Glutamatergic neuron (in vitro differentiated cells): Measurements from ENCODE around the gene TK1. TPM values are rescaled to one million over a fixed set of nuclear protein-coding genes. Genes with fewer than 3 reads are reported as not detected.
"Not testable (repeated sequence)": the region's sequence is repeated elsewhere in the genome, so short reads cannot be mapped to it uniquely, and the experiment has no call there.

Experiments
- DNase-seq: peaks from one replicate; pipeline ENCODE4 v3.0.0; 2022
- H3K27ac Mint-ChIP-seq: one replicate; pipeline ENCODE4 v1.8.0; 2020; ENCODE audit warnings: mild to moderate bottlenecking, mixed read lengths, inconsistent platforms; ENCODE audit not compliant: unreplicated experiment
- H3K27me3 Mint-ChIP-seq: one replicate; pipeline ENCODE4 v1.8.0; 2020; ENCODE audit warnings: mild to moderate bottlenecking, moderate library complexity, mixed read lengths, inconsistent platforms; ENCODE audit not compliant: unreplicated experiment
- H3K36me3 Mint-ChIP-seq: one replicate; pipeline ENCODE4 v1.8.0; 2020; ENCODE audit warnings: mild to moderate bottlenecking, mixed read lengths, inconsistent platforms; ENCODE audit not compliant: unreplicated experiment
- H3K4me1 Mint-ChIP-seq: one replicate; pipeline ENCODE4 v1.8.0; 2020; ENCODE audit warnings: mild to moderate bottlenecking, low read depth, mixed read lengths, inconsistent platforms; ENCODE audit not compliant: unreplicated experiment
- H3K4me3 Mint-ChIP-seq: one replicate; pipeline ENCODE4 v1.8.0; 2020; ENCODE audit warnings: mild to moderate bottlenecking, mixed read lengths, inconsistent platforms; ENCODE audit not compliant: unreplicated experiment
- H3K9me3 Mint-ChIP-seq: one replicate; pipeline ENCODE4 v1.8.0; 2020; ENCODE audit warnings: mild to moderate bottlenecking, moderate library complexity, mixed read lengths, inconsistent platforms; ENCODE audit not compliant: unreplicated experiment
- long read RNA-seq: library from polyadenylated mRNA; unstranded; transcript quantifications from one replicate; pipeline ENCODE4 v2.0.0, GENCODE V29; 2020; ENCODE audit not compliant: unreplicated experiment
- total RNA-seq: library from RNA; stranded (reverse); fragmentation: NEBNext Ultra II Directional; extraction: Animal tissue kit (Norgen Biotek cat#: 25700); gene quantifications from one replicate; pipeline ENCODE4 v1.2.1, GENCODE V29; 2021; ENCODE audit not compliant: unreplicated experiment
- TF ChIP-seq, protein P1 (sequence below): fragments of 200-600 bp; sonication (generic); IDR thresholded peaks from one replicate; pipeline ENCODE4 v1.5.0; 2021; ENCODE audit not compliant: partially characterized antibody, unreplicated experiment

The TK1 gene, protein sequence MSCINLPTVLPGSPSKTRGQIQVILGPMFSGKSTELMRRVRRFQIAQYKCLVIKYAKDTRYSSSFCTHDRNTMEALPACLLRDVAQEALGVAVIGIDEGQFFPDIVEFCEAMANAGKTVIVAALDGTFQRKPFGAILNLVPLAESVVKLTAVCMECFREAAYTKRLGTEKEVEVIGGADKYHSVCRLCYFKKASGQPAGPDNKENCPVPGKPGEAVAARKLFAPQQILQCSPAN
- total RNA-seq = 2.5 TPM
- long read RNA-seq, partial matches to known transcripts = 0 of 4 reads
- long read RNA-seq, other reads (novel, unspliced or antisense) = 1 of 4 reads

DNA sequence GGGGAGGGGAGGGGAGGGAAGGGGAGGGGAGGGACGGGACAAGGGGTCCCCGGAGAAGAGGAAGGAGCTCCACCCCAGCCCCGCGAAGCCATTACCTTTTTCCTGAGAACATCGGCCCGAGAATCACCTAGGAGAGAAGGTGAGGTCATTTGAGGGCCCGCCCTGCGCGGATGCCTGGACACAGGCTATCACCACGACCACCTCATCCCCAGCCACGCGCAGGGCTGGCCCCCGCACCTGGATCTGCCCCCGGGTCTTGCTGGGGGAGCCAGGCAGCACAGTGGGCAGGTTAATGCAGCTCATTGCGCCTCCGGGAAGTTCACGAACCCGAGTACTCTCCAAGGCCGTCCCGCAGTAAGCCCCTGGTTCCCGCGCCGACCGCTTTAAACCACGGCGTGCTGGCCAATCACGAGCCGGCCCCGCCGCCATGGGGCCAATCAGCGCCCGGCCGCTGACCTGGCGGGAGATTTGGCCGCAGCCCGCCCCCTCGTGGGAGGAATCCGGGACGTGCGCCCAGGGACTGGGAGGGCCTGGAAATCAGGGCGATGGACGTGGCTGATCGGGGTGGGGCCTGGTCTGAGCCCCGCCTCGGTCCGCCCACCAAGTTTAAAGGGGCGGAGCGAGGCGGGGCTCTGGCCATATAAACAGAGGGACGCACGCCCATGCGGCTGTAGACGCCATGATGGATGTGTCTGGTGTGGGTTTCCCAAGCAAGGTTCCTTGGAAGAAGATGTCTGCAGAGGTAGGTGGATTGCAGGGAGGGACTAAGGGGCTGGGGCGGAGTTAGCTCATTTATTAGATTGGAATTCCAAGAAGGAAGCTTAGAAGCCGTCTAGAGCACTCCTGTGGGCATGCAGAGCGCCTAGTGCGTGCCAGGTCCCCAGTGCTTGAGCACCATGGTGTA is at the start of gene TK1, which contains the start of gene AFMID:
Gene TK1 (minus strand): TSS at position 361 of the 904 bp plus-strand sequence. CDS start 58 bp downstream, at position 303.
Gene AFMID (plus strand): TSS at position 671 of the 904 bp plus-strand sequence. CDS start 9 bp downstream, at position 680.
- Mint-ChIP-seq H3K36me3 (no peaks in the 10 kb centered on the region), H3K27me3 (no peaks in the 10 kb centered on the region), H3K4me1 (no peaks in the 10 kb centered on the region), H3K4me3 (peak within 1 kb of the TSS; percentile 88), H3K27ac (peak within 1 kb of the TSS; percentile 91), H3K9me3 (peaks cover 2% of the 10 kb centered on the region)
- DNase-seq = peak; percentile 99
- TF ChIP-seq, protein P1, sequence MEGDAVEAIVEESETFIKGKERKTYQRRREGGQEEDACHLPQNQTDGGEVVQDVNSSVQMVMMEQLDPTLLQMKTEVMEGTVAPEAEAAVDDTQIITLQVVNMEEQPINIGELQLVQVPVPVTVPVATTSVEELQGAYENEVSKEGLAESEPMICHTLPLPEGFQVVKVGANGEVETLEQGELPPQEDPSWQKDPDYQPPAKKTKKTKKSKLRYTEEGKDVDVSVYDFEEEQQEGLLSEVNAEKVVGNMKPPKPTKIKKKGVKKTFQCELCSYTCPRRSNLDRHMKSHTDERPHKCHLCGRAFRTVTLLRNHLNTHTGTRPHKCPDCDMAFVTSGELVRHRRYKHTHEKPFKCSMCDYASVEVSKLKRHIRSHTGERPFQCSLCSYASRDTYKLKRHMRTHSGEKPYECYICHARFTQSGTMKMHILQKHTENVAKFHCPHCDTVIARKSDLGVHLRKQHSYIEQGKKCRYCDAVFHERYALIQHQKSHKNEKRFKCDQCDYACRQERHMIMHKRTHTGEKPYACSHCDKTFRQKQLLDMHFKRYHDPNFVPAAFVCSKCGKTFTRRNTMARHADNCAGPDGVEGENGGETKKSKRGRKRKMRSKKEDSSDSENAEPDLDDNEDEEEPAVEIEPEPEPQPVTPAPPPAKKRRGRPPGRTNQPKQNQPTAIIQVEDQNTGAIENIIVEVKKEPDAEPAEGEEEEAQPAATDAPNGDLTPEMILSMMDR = peak; percentile 95

DNA sequence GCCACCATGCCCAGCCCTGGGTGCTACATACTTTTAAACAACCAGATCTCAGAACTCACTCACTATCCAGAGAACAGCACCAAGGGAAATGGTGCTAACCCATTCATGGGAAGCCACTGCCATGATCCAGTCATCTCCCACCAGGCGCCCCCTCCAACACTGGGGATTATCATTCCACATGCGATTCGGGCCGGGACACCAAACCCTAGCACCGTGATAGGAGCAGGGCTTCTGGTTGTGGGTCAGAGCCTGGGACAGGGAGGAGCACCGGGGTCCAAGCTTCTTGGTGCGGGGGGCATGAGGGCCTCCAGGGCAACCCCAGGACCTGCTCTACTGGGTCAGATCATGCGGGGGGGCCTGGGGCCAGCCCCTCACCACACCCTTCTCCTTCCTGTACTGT is 49.0 kb upstream of the TK1 start:
- peaks cover 5% of the 10 kb centered on the region for H3K4me1 Mint-ChIP-seq
- no peak overlapping the region for H3K4me3 Mint-ChIP-seq
- TF ChIP-seq, protein P1 = no peak
- peaks cover 3% of the 10 kb centered on the region for H3K27me3 Mint-ChIP-seq
- H3K9me3 Mint-ChIP-seq = peaks cover 2% of the 10 kb centered on the region
- H3K36me3 Mint-ChIP-seq = no peaks in the 10 kb centered on the region
- DNase-seq = no peak
- H3K27ac Mint-ChIP-seq = no peak overlapping the region

DNA sequence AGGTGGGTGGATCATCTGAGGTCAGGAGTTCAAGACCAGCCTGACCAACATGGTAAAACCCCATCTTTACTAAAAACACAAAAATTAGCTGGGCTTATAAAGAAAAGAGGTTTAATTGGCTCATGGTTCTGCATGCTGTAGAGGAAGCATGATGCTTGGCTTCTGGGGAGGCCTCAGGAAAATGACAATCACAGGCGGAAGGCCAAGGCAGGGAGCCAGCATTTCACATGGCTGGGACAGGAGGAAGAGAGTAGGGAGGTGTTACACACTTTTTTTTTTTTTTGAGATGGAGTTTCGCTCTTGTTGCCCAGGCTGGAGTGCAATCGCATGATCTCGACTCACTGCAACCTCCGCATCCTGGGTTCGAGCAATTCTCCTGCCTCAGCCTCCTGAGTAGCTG is 48.2 kb upstream of the TK1 start:
- H3K27me3 Mint-ChIP-seq, H3K36me3 Mint-ChIP-seq, H3K27ac Mint-ChIP-seq, H3K4me3 Mint-ChIP-seq, H3K9me3 Mint-ChIP-seq, DNase-seq, H3K4me1 Mint-ChIP-seq: not testable (repeated sequence)

DNA sequence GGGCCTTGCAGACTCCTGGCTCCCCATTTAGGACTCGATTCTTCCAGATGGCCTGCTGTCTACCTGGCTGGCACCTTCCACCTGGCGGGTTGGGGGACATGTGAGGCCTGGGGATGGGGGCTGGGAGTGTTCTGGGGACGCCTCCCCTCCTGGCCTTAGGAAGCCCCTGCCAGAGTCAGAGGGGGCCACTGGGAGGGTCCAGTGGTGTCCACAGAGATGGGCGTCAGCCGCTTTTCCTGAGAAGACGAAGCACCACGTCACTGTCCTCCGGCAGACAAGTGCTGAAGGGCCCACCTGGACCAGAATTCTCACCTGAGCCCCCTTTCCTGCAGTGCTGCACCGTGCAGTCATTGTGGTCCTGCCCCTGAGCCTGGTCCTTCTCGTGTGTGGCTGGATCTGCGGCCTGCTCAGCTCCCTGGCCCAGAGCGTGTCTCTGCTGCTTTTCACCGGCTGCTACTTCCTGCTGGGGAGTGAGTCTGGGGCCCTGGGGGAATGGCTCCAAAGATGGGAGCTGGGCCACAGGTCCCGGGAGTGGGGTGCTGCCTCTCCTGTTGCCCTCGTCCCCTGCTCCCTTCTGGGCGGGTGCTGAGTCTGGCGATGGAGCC is 47.5 kb upstream of the TK1 start:
- DNase-seq = peak; percentile 24
- Mint-ChIP-seq H3K4me3 (no peak overlapping the region), H3K27me3 (peaks cover 5% of the 10 kb centered on the region), H3K4me1 (peaks cover 5% of the 10 kb centered on the region), H3K27ac (no peak overlapping the region), H3K36me3 (no peaks in the 10 kb centered on the region), H3K9me3 (peaks cover 2% of the 10 kb centered on the region)
- TF ChIP-seq, protein P1 = no peak

DNA sequence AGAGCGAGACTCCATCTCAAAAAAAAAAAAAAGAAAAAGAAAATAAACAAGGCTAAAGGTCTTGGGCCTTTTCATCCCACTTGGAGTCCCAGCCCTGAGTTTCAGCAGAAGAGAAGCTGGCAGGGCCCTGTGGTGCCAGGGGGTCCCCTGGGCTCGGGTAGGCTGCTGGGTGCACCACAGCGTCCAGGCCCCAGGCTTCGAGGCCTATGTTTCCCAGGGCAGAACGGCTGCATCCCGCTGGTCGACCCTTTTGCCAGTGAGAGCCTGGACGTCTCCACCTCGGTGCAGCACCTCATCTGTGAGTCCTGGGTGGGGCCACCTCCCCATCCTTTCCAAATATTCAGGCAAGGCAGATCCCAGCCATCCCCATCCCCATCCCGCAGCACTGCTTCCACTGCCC is 46.8 kb upstream of the TK1 start:
- Mint-ChIP-seq H3K4me1 (peaks cover 5% of the 10 kb centered on the region), H3K9me3 (peaks cover 2% of the 10 kb centered on the region), H3K4me3 (no peak overlapping the region), H3K27ac (no peak overlapping the region), H3K27me3 (peaks cover 5% of the 10 kb centered on the region), H3K36me3 (no peaks in the 10 kb centered on the region)
- TF ChIP-seq, protein P1 = no peak
- DNase-seq = peak; percentile 13
